Measurements from ENCODE around the gene ACAD10. TPM values are rescaled to one million over a fixed set of nuclear protein-coding genes. Genes with fewer than 3 reads are reported as not detected.
"Not testable (repeated sequence)": the region's sequence is repeated elsewhere in the genome, so short reads cannot be mapped to it uniquely, and the experiment has no call there.

The ACAD10 gene
- total RNA-seq, 1 donor from 2014 or later: 29.5 TPM

DNA sequence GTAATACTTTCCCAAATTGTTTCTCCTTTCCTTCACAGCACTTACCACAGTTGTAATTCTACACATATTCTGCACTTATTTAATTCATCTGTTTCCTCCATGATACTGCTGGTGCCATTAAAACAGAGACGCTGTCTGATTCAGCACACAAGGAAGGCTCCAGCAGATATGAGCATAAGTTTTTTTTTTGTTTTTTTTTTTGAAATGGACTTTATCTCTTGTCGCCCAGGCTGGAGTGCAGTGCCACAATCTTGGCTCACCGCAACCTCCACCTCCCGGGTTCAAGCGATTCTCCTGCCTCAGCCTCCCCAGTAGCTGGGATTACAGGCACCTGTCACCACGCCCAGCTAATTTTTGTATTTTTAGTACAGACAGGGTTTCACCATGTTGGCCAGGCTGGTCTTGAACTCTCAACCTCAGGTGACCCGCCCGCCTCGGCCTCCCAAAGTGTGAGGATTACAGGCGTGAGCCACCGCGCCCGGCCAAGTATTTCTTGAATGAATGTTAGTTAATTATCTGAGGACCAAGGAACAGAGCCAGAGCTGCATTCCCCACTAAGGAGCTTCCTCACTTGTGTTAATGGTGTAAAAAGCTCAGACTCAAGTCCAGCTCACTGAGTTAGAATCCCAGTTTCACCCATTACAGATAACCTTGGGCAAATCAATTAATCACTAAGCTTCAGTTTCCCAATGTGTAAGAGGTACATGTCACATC lies 1.2 kb upstream of the ACAD10 start:
- intact Hi-C loops (cut with DNase I): not testable (repeated sequence)

DNA sequence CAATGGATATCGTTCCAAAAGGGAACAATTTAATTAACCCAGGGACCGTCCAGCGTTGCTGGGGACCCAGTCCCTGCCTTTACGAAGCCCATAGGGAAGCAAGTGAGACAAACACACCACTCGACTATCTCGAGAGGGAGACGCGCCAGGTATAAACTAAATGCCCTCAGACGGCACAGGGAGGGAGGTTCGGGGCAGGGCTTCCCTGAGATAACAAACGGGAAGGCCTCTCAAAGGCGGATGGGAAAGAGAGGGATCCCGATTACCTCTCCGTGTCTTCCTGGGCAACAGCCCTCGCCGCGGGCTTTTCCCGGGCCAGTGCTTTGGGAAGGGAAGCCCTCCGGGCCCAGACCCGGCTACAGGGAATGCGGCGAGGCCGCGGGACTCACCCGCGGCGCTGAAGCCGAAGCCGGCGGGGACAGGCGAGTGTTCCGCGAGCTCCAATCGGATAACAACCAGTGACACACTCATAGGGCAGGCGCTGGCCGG lies 487 bp upstream of the ACAD10 start:
- DNase-seq (no peak), ATAC-seq (ENCODE audit: poor library complexity) (no peak)
- intact Hi-C loops (cut with DNase I): no loop called here

More for the DNA sequence above, 1.2 kb upstream of the ACAD10 start:
- not testable (repeated sequence) for ATAC-seq (ENCODE audit: poor library complexity); DNase-seq

DNA sequence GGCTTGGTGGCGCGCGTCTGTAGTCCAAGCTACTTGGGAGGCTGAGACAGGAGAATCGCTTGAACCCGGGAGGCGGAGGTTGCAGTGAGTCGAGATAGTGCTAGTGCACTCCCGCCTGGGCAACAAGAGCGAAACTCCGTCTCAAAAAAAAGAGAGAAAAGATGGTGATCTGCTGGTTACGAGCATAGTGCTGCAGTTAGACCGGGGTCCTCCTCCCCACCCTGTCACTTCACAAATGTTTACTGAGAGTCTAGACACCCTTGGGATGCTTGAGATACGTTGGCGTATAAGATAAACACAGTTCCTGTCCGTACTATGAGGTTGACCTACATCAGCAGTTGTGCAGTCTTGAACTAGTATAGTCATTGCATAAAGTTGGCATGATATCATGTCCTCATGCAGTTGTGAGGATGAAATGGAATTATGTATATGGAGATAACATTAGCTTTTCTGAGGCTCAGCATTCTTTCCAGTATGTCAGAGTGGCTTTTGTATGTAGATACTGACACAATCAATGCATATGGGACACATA lies 787 bp downstream of the ACAD10 start:
- intact Hi-C loops (cut with DNase I): no loop called here
- peak; percentile 42 for DNase-seq
- ATAC-seq (ENCODE audit: poor library complexity): no peak

DNA sequence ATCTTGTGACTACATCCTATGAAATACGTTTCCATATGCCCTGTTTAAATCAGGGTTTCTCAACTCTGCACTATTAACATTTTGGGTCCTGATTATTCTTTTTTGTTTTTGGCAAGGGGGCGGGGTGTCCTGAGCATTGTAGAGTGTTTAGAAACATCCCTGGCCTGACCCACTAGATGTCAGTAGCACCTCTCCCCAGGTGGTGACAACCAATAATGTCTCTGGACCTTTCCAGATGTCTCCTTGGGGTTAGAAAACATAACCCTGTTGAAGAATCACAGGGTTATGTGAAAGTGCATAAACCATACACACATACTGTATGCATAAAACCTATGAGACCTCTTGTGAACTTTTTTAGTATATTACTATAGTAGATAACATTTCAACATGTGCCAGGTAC lies 1.4 kb downstream of the ACAD10 start:
- DNase-seq (no peak), ATAC-seq (ENCODE audit: poor library complexity) (no peak)
- intact Hi-C loops (cut with DNase I): no loop called here

DNA sequence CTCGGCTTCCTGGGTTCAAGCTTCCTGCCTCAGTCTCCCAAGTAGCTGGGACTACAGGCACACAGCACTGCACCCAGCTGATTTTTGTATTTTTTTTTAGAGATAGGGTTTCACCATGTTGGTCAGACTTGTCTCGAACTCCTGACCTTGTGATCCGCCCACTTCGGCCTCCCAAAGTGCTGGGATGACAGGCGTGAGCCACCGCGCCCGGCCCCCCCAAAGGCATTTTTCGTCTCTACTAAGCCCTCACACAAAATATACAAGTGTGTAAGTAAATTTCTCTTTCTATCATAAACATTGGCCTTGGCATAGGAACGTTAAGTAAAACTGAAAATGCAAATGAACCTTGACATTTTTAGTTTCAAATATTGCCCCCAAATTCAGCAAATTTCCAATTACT lies 2.1 kb downstream of the ACAD10 start:
- DNase-seq: no peak
- no peak for ATAC-seq (ENCODE audit: poor library complexity)
- intact Hi-C loops (cut with DNase I): no loop called here

DNA sequence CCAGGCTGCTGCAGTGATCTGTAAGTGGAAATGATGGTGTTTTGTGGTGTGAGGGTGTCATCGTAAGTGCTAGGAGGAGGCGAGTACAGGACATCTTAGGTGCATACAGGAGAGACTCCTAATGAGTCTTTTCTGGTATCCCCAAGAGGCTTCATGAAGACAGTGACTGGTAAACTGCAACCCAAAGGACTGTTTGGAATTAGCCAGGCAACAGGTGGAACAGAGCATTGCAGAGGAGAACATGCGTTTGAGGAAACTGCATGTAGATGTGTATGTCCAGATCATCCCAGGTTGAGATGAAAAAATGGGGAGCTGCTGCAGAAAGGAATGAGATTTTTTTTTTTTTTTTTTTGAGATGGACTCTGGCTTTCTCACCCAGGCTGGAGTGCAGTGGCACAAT lies 5.4 kb downstream of the ACAD10 start:
- intact Hi-C loops (cut with DNase I): no loop called here
- DNase-seq (no peak), ATAC-seq (ENCODE audit: poor library complexity) (no peak)

DNA sequence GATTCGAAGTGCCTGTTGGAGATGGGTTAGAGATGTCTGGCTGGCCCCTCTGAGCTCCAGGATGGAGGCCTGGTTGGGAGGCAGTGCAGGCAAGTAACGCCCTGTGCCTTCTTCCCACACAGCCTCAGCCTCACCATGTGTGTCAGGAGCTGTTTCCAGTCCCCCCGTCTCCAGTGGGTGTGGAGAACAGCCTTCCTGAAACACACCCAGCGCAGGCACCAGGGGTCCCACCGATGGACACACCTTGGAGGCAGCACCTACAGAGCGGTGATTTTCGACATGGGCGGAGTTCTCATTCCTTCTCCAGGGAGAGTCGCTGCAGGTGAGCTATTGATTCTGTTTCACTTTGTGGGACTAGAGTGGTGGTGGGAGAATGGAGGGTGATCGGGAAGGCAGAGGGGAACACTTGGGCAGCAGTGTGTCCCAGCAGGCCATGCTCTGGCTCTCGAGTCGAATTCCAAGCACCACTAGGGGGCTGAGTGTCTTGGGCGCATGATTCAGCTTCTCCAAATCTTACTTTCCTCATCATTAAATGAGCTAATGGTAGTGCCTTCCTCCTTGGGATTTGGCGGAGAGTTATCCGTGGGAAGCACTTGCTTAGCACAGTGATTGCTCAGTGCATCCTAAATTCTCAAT lies 6.8 kb downstream of the ACAD10 start:
- DNase-seq: no peak
- intact Hi-C loops (cut with DNase I): no loop called here
- ATAC-seq (ENCODE audit: poor library complexity): no peak

DNA sequence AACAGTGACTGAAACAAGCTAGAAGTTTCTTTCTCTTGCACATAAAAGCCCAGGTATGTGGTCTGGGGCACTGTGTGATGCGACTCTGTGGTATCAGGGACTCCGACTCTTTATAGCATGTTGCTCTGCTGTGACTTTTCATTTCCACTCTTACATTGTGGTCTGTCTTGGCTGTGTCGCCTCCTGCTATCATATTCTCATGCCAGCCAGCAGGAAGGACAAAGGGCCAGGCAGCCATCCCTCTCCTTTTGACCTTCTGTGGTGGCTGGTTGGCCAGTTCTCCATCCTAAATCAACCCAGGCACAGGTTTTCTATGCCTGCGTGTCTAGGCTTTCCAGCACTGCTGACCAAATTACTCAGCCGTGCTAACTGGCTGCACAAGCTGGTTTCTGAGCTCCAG lies 8.0 kb downstream of the ACAD10 start:
- DNase-seq (no peak), ATAC-seq (ENCODE audit: poor library complexity) (peak; percentile 74)
- intact Hi-C loops (cut with DNase I): no loop called here

DNA sequence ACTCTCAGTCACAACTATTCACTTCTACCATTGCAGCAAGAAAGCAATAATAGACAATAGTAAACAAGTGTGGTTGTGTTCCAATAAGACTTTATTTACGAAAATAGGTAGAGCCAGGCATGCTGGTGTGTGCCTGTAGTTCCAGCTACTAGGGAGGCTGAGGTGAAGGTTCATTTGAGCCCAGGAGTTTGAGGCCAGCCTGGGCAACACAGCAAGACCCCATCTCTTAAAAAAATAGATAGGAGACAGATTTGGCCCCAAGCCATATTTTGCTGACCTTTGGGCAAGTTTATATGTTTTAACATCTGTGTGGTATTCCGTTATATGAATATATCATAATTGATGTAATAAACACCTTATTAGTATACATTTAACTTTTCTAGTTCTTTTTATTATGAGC lies 14.1 kb downstream of the ACAD10 start:
- DNase-seq (no peak), ATAC-seq (ENCODE audit: poor library complexity) (no peak)
- intact Hi-C loops (cut with DNase I): no loop called here

DNA sequence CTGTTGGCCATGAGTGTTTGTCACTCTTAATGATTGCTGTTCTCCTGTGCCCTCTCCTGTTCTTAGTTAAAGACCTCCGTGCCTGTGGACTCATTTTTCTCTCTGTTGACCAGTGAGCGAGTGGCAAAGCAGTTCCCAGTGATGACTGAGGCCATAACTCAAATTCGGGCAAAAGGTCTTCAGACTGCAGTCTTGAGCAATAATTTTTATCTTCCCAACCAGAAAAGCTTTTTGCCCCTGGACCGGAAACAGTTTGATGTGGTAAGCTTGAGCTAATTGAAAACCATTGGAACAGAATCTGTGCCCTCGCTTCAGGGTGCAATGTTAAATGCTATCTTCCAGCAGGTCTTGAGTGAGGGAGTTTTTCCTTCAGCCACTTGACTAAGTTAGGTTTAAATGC lies 19.8 kb downstream of the ACAD10 start:
- no peak for DNase-seq
- ATAC-seq (ENCODE audit: poor library complexity): no peak
- intact Hi-C loops (cut with DNase I): no loop called here

DNA sequence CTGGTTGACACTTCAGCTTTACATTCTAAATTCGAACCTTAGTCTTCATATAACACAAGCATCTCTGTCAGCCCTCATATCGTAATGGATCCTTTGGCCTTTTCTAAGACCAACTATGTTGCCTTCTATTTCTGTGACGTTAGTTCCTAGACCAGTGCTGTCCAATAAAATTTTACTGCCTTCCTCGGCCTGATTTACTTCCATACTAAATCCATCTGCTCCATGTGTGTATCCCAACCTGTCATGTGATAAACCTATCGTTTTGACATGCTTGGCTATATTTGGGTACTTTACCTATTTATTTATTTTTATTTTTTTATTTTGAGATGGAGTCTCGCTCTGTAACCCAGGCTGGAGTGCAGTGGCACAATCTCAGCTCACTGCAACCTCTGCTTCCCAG lies 20.3 kb downstream of the ACAD10 start:
- intact Hi-C loops (cut with DNase I): no loop called here
- no peak for DNase-seq
- no peak for ATAC-seq (ENCODE audit: poor library complexity)

DNA sequence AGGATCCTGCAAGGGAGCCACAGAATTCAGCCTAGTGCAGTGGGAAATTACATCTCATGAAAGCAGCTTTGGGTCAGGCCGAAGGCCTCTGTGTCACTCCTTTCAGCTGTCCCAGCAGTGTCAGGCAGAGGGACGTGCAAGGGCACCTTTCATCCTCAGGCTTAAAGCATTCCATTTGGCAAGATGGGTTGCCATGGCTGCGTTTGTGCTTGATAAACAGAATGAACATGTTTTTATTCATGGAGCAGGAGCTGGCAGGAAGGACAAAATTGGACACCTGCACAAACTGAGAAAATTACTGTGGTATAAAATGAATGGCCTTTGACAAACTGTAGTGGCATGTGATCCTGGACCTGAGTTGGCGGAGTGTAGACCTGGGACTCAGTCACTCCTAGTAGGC lies 29.4 kb downstream of the ACAD10 start:
- peak; percentile 96 for ATAC-seq (ENCODE audit: poor library complexity)
- intact Hi-C loops (cut with DNase I): no loop called here
- peak; percentile 74 for DNase-seq

DNA sequence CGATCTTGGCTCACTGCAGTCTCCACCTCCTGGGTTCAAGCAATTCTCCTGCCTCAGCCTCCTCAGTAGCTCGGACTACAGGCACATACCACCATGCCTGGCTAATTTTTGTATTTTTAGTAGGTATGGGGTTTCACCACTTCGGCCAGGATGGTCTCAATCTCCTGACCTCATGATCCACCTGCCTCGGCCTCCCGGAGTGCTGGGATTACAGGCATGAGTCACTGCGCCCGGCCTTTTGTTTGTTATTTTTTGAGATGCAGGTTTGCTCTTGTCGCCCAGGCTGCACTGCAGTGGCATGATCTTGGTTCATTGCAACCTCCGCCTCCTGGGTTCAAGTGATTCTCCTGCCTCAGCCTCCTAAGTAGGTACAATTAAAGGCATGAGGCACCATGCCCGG lies 33.5 kb downstream of the ACAD10 start:
- ATAC-seq (ENCODE audit: poor library complexity); DNase-seq; intact Hi-C loops (cut with DNase I): not testable (repeated sequence)

DNA sequence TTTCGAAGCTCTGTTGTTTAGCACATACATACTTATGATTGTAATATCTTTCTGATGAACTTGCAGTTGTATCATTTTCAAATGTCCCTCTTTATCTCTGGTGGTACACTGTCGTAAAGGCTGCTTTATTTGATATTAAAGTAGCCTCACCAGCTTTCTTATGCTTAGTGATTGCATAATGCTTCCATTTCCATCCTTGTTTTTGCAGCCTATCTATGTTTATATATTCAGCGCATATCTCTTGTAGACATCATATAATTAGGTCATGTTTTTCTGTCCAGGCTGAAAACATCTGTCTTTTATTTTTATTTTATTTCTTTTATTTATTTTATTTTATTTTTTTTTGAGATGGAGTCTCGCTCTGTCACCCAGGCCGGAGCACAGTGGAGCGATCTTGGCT lies 34.6 kb downstream of the ACAD10 start:
- intact Hi-C loops (cut with DNase I): no loop called here
- no peak for ATAC-seq (ENCODE audit: poor library complexity)
- no peak for DNase-seq

DNA sequence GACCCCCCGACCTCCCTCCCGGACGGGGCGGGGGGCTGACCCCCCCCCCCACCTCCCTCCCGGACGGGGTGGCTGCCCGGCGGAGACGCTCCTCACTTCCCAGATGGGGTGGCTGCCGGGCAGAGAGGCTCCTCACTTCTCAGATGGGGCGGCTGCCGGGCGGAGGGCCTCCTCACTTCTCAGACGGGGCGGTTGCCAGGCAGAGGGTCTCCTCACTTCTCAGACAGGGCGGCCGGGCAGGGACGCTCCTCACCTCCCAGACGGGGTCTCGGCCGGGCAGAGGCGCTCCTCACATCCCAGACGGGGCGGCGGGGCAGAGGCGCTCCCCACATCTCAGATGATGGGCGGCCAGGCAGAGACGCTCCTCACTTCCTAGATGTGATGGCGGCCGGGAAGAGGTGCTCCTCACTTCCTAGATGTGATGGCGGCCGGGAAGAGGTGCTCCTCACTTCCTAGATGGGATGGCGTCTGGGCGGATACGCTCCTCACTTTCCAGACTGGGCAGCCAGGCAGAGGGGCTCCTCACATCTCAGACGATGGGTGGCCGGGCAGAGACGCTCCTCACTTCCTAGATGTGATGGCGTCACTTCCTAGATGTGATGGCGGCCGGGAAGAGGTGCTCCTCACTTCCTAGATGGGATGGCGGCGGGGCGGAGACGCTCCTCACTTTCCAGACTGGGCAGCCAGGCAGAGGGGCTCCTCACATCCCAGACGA lies 38.0 kb downstream of the ACAD10 start:
- DNase-seq; ATAC-seq (ENCODE audit: poor library complexity); intact Hi-C loops (cut with DNase I): not testable (repeated sequence)

DNA sequence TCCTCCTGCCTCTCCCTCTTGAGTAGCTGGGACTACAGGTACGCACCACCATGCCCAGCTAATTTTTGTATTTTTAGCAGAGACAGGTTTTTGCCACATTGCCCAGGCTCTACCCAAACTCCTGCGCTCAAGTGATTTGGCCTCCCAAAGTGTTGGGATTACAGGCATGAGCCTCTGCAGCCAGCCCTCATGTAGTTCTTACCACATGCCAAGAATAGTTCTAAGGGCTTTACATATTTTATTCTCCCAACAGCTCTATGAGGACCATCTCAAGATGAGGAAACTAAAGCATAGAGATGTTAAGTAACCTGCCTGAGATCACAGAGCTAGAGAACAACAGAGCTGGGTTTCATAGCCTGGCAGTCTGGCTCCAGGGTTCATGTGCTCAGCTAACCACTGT lies 42.9 kb downstream of the ACAD10 start:
- intact Hi-C loops (cut with DNase I): no loop called here
- no peak for ATAC-seq (ENCODE audit: poor library complexity)

DNA sequence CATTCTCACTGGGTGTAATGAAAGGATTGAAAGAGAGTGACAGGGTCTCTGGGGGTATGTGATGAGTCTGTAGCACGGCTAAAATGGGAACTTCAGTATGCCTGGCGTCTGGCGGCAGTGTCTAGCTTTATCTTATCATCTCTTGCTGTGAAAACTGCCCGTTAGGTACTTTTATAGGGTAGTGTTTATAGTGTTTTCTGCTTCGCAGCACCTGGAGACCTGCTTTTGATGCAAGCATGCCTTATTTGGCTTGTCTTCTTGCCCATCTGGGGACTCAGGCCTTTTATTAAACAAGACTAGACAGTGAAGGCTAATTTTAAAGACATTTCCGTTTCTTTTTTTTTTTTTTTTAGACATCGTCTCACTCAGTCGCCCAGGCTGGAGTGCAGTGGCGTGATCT lies 44.6 kb downstream of the ACAD10 start:
- no peak for DNase-seq
- intact Hi-C loops (cut with DNase I): no loop called here
- ATAC-seq (ENCODE audit: poor library complexity): no peak

More for the DNA sequence above, 42.9 kb downstream of the ACAD10 start:
- no peak for DNase-seq

DNA sequence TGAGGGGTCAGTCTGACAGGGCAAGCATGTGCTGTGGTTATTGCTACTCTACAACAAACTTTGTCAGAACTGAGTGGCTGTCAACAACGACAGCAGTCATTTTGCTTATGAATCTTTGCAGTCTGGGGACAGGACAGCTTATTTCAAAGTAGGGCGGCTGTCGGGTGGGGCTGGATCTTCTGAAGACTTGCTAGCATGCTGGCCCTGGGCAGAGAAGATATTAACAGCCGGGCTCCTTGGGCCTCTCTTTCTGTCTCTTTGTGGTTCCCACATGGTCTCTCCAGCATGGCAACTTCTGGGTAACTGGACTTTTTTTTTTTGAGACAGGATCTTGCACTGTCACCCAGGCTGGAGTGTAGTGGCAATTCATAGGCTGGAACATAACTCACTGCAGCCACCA lies 46.9 kb downstream of the ACAD10 start:
- intact Hi-C loops (cut with DNase I): no loop called here
- DNase-seq (no peak), ATAC-seq (ENCODE audit: poor library complexity) (no peak)

DNA sequence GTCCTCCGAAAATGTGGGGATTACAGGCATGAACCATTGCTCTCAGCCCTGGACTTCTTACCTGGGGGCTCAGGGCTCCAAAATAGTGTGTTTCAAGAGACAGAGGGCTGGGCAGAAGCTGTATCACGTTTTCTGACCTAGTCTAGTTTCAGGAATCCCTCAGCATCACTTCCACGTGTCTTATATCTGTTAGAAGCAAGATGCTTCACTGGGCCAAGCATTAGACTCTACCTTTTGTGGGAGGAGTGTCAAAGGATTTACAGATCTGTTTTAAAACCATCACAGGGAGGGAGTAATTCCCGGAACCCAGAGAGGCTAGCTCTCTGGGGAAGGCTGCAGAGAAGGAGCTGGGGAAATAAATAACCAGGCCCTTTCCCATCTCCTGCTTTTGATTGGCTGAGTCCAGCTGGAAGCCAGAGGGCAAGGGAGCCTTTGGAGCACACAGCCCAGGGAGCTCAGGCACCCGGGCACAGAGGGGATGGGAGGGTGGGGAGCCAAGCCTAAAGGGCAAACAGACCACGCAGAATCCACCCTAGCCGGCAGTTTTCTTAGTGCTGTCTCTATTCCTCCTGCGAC lies 47.6 kb downstream of the ACAD10 start:
- DNase-seq: no peak
- intact Hi-C loops (cut with DNase I): no loop called here
- no peak for ATAC-seq (ENCODE audit: poor library complexity)
